OCI-LY3 (cell line): ENCODE results near the gene HIVEP3.

Experiments
- H2AFZ ChIP-seq: fragments of 200-600, 300-600 bp; shearing (Covaris generic); 2 replicates; pipeline ENCODE4 v1.6.0; 2014; ENCODE audit warnings: antibody characterized with exemption, low read depth, low read length
- H3K27ac ChIP-seq: fragments of 200-600, 300-600 bp; sonication (generic); 2 replicates; pipeline ENCODE4 v1.5.1; 2014; ENCODE audit warnings: mild to moderate bottlenecking, low read length, moderate library complexity, mixed read lengths
- H3K27me3 ChIP-seq: fragments of 200-600, 300-600 bp; sonication (generic); 2 replicates; pipeline ENCODE4 v1.6.1; 2014; ENCODE audit warnings: low read depth, low read length, mixed read lengths
- H3K36me3 ChIP-seq: fragments of 200-600, 300-600 bp; sonication (generic); replicated peaks from 2 replicates; pipeline ENCODE3; 2014; ENCODE audit warnings: low read depth, low read length, mixed read lengths
- H3K4me1 ChIP-seq: fragments of 300-600, 200-600 bp; sonication (generic); 2 replicates; pipeline ENCODE4 v1.6.1; 2014; ENCODE audit warnings: low read length, mixed read lengths
- H3K4me2 ChIP-seq: fragments of 200-600, 300-600 bp; sonication (generic); 2 replicates; pipeline ENCODE4 v1.6.1; 2014; ENCODE audit warnings: low read length, mixed read lengths
- H3K4me3 ChIP-seq: fragments of 300-600, 200-600 bp; sonication (generic); 2 replicates; pipeline ENCODE4 v1.5.1; 2014; ENCODE audit warnings: antibody characterized with exemption, mild to moderate bottlenecking, low read length, moderate library complexity
- H3K79me2 ChIP-seq: fragments of 300-600, 200-600 bp; shearing (Covaris generic); 2 replicates; pipeline ENCODE4 v1.6.1; 2014; ENCODE audit warnings: mild to moderate bottlenecking, low read length, mixed read lengths
- H3K9ac ChIP-seq: fragments of 300-600, 200-600 bp; shearing (Covaris generic); 2 replicates; pipeline ENCODE4 v1.6.0; 2014; ENCODE audit warnings: mild to moderate bottlenecking, low read length, moderate library complexity
- H3K9me3 ChIP-seq: fragments of 200-600, 300-600 bp; shearing (Covaris generic); 2 replicates; pipeline ENCODE4 v1.6.1; 2014; ENCODE audit warnings: low read length, mixed read lengths; ENCODE audit not compliant: insufficient read depth
- H4K20me1 ChIP-seq: fragments of 200-600, 300-600 bp; sonication (generic); 2 replicates; pipeline ENCODE4 v1.6.1; 2016; ENCODE audit warnings: low read length, mixed read lengths; ENCODE audit not compliant: insufficient read depth
- EZH2phosphoT487 ChIP-seq: fragments of 200-600 bp; shearing (Covaris generic); IDR thresholded peaks from 2 replicates; pipeline ENCODE4 v1.6.1; 2018; ENCODE audit warnings: antibody characterized with exemption, mixed run types, low read depth
- TF ChIP-seq, protein P1 (sequence below): fragments of 200-600, 300-600 bp; sonication (generic); IDR thresholded peaks from 2 replicates; pipeline ENCODE4 v1.5.1; 2014; ENCODE audit warnings: antibody characterized with exemption, low read length, low read depth

HIVEP3 gene

GRCh38 chr1:41662765-41663437 lies 255.8 kb downstream of the HIVEP3 start:
- Histone ChIP-seq H3K4me1 (peaks cover 76% of the 10 kb centered on the region), H3K36me3 (peaks cover 31% of the 10 kb centered on the region), H3K4me2 (peak overlapping the region; percentile 83), H2AFZ (no peak overlapping the region), H4K20me1 (peaks cover 16% of the 10 kb centered on the region), H3K9ac (peak overlapping the region; percentile 77), H3K79me2 (peaks cover 66% of the 10 kb centered on the region), H3K27ac (peak overlapping the region; percentile 94), H3K27me3 (no peaks in the 10 kb centered on the region), H3K4me3 (peak overlapping the region; percentile 86), H3K9me3 (no peaks in the 10 kb centered on the region)
- TF ChIP-seq EZH2phosphoT487: no peak
- TF ChIP-seq, protein P1, sequence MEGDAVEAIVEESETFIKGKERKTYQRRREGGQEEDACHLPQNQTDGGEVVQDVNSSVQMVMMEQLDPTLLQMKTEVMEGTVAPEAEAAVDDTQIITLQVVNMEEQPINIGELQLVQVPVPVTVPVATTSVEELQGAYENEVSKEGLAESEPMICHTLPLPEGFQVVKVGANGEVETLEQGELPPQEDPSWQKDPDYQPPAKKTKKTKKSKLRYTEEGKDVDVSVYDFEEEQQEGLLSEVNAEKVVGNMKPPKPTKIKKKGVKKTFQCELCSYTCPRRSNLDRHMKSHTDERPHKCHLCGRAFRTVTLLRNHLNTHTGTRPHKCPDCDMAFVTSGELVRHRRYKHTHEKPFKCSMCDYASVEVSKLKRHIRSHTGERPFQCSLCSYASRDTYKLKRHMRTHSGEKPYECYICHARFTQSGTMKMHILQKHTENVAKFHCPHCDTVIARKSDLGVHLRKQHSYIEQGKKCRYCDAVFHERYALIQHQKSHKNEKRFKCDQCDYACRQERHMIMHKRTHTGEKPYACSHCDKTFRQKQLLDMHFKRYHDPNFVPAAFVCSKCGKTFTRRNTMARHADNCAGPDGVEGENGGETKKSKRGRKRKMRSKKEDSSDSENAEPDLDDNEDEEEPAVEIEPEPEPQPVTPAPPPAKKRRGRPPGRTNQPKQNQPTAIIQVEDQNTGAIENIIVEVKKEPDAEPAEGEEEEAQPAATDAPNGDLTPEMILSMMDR: no peak

GRCh38 chr1:41662061-41662764 lies 256.5 kb downstream of the HIVEP3 start:
- Histone ChIP-seq H3K36me3 (peaks cover 38% of the 10 kb centered on the region), H3K4me3 (peak overlapping the region; percentile 100), H3K4me1 (peaks cover 76% of the 10 kb centered on the region), H3K27ac (peak overlapping the region; percentile 94), H3K4me2 (peak overlapping the region; percentile 89), H4K20me1 (peaks cover 23% of the 10 kb centered on the region), H2AFZ (no peak overlapping the region), H3K9ac (peak overlapping the region; percentile 99), H3K79me2 (peaks cover 73% of the 10 kb centered on the region), H3K9me3 (no peaks in the 10 kb centered on the region), H3K27me3 (no peaks in the 10 kb centered on the region)
- no peak for TF ChIP-seq EZH2phosphoT487
- TF ChIP-seq, protein P1: no peak

- peak overlapping the region; percentile 100 for H3K4me3 ChIP-seq
- peaks cover 79% of the 10 kb centered on the region for H3K79me2 ChIP-seq
- no peak for TF ChIP-seq EZH2phosphoT487
- TF ChIP-seq, protein P1: no peak
- H4K20me1 ChIP-seq: peaks cover 30% of the 10 kb centered on the region
- H2AFZ ChIP-seq: no peak overlapping the region
- H3K4me2 ChIP-seq: peak overlapping the region; percentile 89
- H3K27ac ChIP-seq: peak overlapping the region; percentile 83
- peak overlapping the region; percentile 99 for H3K9ac ChIP-seq
- H3K27me3 ChIP-seq: no peaks in the 10 kb centered on the region
- H3K36me3 ChIP-seq: peaks cover 44% of the 10 kb centered on the region
- peaks cover 76% of the 10 kb centered on the region for H3K4me1 ChIP-seq
- no peaks in the 10 kb centered on the region for H3K9me3 ChIP-seq
These were observed 257.2 kb downstream of the HIVEP3 start for GRCh38 chr1:41661428-41662060.
